Prostate gland (tissue), 2 donors: Measurements from ENCODE around the gene GIPR.

Experiments
- CTCF ChIP-seq, 4 experiments: fragments of 200-600 bp in 2 of 4; fragments of 450-650 bp in 2 of 4; sonication (generic) in 2 of 4; IDR thresholded peaks; 1 replicate in 3 of 4; 2 replicates in 1 of 4; pipeline ENCODE4 v1.5.1; 2016 to 2019; ENCODE audit warnings: antibody characterized with exemption in 4 of 4, mild to moderate bottlenecking in 2 of 4, moderate library complexity in 2 of 4
- POLR2AphosphoS5 ChIP-seq: sonication (generic); formaldehyde crosslinking; IDR thresholded peaks from one replicate; pipeline ENCODE4 v1.6.1; 2017; ENCODE audit warnings: antibody characterized with exemption

DNA sequence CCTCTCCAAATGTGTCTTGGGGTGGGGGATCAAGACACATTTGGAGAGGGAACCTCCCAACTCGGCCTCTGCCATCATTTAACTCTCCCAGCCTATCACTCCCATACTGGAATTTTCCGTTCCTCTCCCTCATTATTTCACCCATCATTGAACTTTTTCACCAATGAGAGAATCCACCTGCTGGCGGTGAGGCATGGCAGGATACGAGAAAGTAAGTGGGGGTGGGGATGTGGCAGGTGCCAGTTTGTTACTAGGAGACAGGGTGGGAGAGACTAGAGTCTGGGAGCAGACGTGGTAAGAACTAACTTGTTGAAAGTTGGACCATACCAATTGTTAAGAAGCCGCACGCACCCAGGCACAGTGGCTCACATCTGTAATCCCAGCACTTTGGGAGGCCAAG is 6.9 kb downstream of the GIPR start:
- no peak for TF ChIP-seq CTCF (IDR thresholded peaks at IDR 0.05)
- TF ChIP-seq POLR2AphosphoS5 = no peak
